B cell (primary cell): Measurements from ENCODE around the gene MYLK4. TPM values are rescaled to one million over a fixed set of nuclear protein-coding genes. Genes with fewer than 3 reads are reported as not detected.

Source experiments
- ATAC-seq: fragments of 200-7000 bp; cut with Tn5 transposase; one replicate; pipeline ENCODE4 v1.10.0; 2021; ENCODE audit warnings: low read depth, mild to moderate bottlenecking, moderate number of reproducible peaks, moderate library complexity
- CTCF ChIA-PET: fragments of 350-600 bp; sonication (Branson Sonifier 250); formaldehyde crosslinking; loops from one replicate; lab custom pipeline; 2021; ENCODE audit warnings: antibody characterized with exemption, inconsistent platforms; lab: Charles Lee
- POLR2A ChIA-PET: fragments of 350-600 bp; sonication (Branson Sonifier 250); formaldehyde crosslinking; loops from one replicate; lab custom pipeline; 2021; ENCODE audit warnings: antibody characterized with exemption; lab: Charles Lee
- DNase-seq: peaks from one replicate; pipeline ENCODE4 v3.0.0; 2013
- H2AFZ ChIP-seq: 2 replicates; pipeline ENCODE4 v1.6.1; 2012; ENCODE audit warnings: mild to moderate bottlenecking, low read depth, low read length; ENCODE audit not compliant: insufficient read depth, poor library complexity, severe bottlenecking
- H3K27ac ChIP-seq, 2 donors: 1 replicate in 1 of 2; 2 replicates in 1 of 2; pipeline ENCODE4 v1.5.1; 2012 to 2013; ENCODE audit warnings: low read length in 2 of 2, mild to moderate bottlenecking in 2 of 2, moderate library complexity in 1 of 2
- H3K27me3 ChIP-seq, 4 experiments: fragments of 200-600 bp in 1 of 4; sonication (generic) in 1 of 4; replicated peaks in 1 of 4; 1 replicate in 2 of 4; 2 replicates in 2 of 4; pipeline versions ENCODE4 v1.6.1 to v1.7.0; 2013 to 2016; ENCODE audit warnings: low read length in 3 of 4, mild to moderate bottlenecking in 2 of 4, mixed read lengths in 1 of 4, moderate library complexity in 1 of 4; ENCODE audit not compliant: insufficient read depth in 4 of 4, control insufficient read depth in 3 of 4; ENCODE audit errors: control extremely low read depth in 1 of 4
- H3K36me3 ChIP-seq, 2 experiments: replicated peaks in 1 of 2; 1 replicate in 1 of 2; 2 replicates in 1 of 2; pipeline versions ENCODE4 v1.6.1 to v1.7.1; 2013; ENCODE audit warnings: low read length in 1 of 2; ENCODE audit not compliant: insufficient read depth in 2 of 2, control insufficient read depth in 1 of 2; ENCODE audit errors: control extremely low read depth in 1 of 2, extremely low read depth in 1 of 2
- H3K4me1 ChIP-seq, 2 donors: fragments of 200-600 bp in 1 of 2; sonication (generic) in 1 of 2; 1 replicate in 1 of 2; 2 replicates in 1 of 2; pipeline versions ENCODE4 v1.5.1 to v1.6.1; 2013 to 2017; ENCODE audit warnings: low read length in 2 of 2; ENCODE audit not compliant: control insufficient read depth in 2 of 2, insufficient read depth in 2 of 2
- H3K4me2 ChIP-seq: replicated peaks from 2 replicates; pipeline ENCODE3; 2012; ENCODE audit warnings: mild to moderate bottlenecking, low read depth, low read length; ENCODE audit not compliant: poor library complexity, severe bottlenecking
- H3K4me3 ChIP-seq, 5 experiments: fragments of 200-600 bp in 1 of 5; sonication (generic) in 1 of 5; 1 replicate in 3 of 5; 2 replicates in 2 of 5; pipeline versions ENCODE4 v1.5.1 to v1.7.0; 2011 to 2016; ENCODE audit warnings: low read length in 4 of 5, mild to moderate bottlenecking in 4 of 5, low read depth in 2 of 5, control low read depth in 1 of 5, moderate library complexity in 1 of 5; ENCODE audit not compliant: insufficient read depth in 1 of 5; ENCODE audit errors: control extremely low read depth in 1 of 5, extremely low read depth in 1 of 5
- H3K79me2 ChIP-seq: fragments of 200-600 bp; sonication (generic); one replicate; pipeline ENCODE4 v1.6.0; 2016; ENCODE audit warnings: low read length; ENCODE audit not compliant: control insufficient read depth, insufficient read depth
- H3K9ac ChIP-seq: fragments of 200-600 bp; sonication (generic); 2 replicates; pipeline ENCODE4 v1.6.1; 2017; ENCODE audit warnings: mild to moderate bottlenecking, low read length, moderate library complexity
- H3K9me3 ChIP-seq, 3 donors: one replicate each; pipeline versions ENCODE4 v1.6.1 to v1.7.1; 2013; ENCODE audit warnings: low read length in 2 of 3; ENCODE audit not compliant: control insufficient read depth in 2 of 3, insufficient read depth in 1 of 3; ENCODE audit errors: control extremely low read depth in 1 of 3
- H4K20me1 ChIP-seq: 2 replicates; pipeline ENCODE4 v1.6.0; 2012; ENCODE audit warnings: mild to moderate bottlenecking, low read length; ENCODE audit not compliant: insufficient read depth, control insufficient read depth, poor library complexity, severe bottlenecking
- H3K27ac Mint-ChIP-seq: one replicate; pipeline ENCODE4 v1.8.0; 2021; ENCODE audit warnings: mixed read lengths
- H3K27me3 Mint-ChIP-seq: one replicate; pipeline ENCODE4 v1.8.0; 2021; ENCODE audit warnings: mixed read lengths
- H3K4me1 Mint-ChIP-seq: one replicate; pipeline ENCODE4 v1.8.0; 2021; ENCODE audit warnings: mixed read lengths
- H3K4me3 Mint-ChIP-seq: one replicate; pipeline ENCODE4 v1.8.0; 2021; ENCODE audit warnings: mixed read lengths
- H3K9me3 Mint-ChIP-seq: one replicate; pipeline ENCODE4 v1.8.0; 2022; ENCODE audit warnings: mixed read lengths; ENCODE audit not compliant: insufficient read depth
- EZH2 ChIP-seq: IDR thresholded peaks from 2 replicates; pipeline ENCODE4 v1.6.1; 2012; ENCODE audit warnings: borderline replicate concordance, low read depth, mild to moderate bottlenecking, moderate library complexity, low read length; ENCODE audit not compliant: insufficient read depth, poor library complexity, severe bottlenecking
- WGBS: methylation state at CpG from one replicate; pipeline ENCODE4 v1.1.5; 2013; ENCODE audit warnings: missing lambda C conversion rate; ENCODE audit not compliant: insufficient coverage; 5-methylcytosine and 5-hydroxymethylcytosine counted together
- intact Hi-C: fragments of 100-400 bp; cut with micrococcal nuclease; formaldehyde crosslinking; loops from one replicate; pipeline ENCODE4 v1.10.0; 2022
- polyA plus RNA-seq: library from polyadenylated mRNA; depleted of rRNA; stranded (reverse); fragments of >200 nt; gene quantifications from 2 replicates; pipeline ENCODE4 v1.2.3, GENCODE V29; 2012
- total RNA-seq, 2 donors: library from RNA; stranded (reverse); fragments of 120-200 nt in 1 of 2; gene quantifications; 1 replicate in 1 of 2; 2 replicates in 1 of 2; pipeline versions ENCODE4 v1.2.3 to v1.2.4, GENCODE V29; 2013 to 2022
- TF ChIP-seq, protein P1 (sequence below): fragments of 200-600 bp; IDR thresholded peaks from one replicate; pipeline ENCODE4 v1.8.0; 2022; ENCODE audit warnings: antibody characterized with exemption, mild to moderate bottlenecking

Gene MYLK4
- total and polyA plus RNA-seq, 2 donors (not counting 1 experiment from before 2014, with no cell fraction given), result 0.51 to 1.2 TPM

DNA sequence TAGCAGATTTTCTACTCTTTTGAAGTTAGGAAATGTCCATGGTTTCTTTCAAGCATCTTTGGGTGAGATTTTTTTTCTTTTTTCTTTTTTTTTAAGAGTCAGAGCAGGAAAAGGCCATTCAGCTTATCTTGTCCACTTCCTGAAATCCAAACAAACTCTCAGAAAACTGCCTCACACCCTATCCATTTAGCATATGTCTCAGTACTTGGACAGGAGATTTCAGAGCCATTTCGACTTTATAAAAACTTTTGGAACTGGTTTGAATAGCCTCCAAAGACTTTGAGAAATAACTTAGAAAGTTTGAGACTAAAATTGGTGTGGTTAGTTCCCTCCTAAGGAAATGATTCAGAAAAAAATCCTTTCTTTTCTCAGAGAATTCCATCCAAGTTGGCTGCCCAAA, 125.1 kb downstream of the MYLK4 start:
- no peaks in the 10 kb centered on the region for H3K36me3 ChIP-seq
- H3K27me3 ChIP-seq, result peaks cover 0 to under 1% (median 0%) of the 10 kb centered on the region in 4 experiments
- H3K27ac ChIP-seq, result no peak overlapping the region
- DNase-seq (no peak), ATAC-seq (no peak)
- Mint-ChIP-seq H3K4me3 (no peak overlapping the region), H3K9me3 (no peaks in the 10 kb centered on the region), H3K27ac (no peak overlapping the region), H3K27me3 (peaks cover 3% of the 10 kb centered on the region), H3K4me1 (no peaks in the 10 kb centered on the region)
- no peak overlapping the region for H3K4me3 ChIP-seq
- TF ChIP-seq EZH2, result no peak
- no peaks in the 10 kb centered on the region for H4K20me1 ChIP-seq
- intact Hi-C loops, result no loop called here
- no peak overlapping the region for H3K4me2 ChIP-seq
- no CpG with 5 or more reads among the region's 1 CpG for WGBS
- no peak overlapping the region for H2AFZ ChIP-seq
- ChIA-PET CTCF (interaction anchor here (2.3 kb wide), 1 partner anchor 9 kb away, joined by 17 read pairs; no protein-coding TSS in a partner anchor), POLR2A (no interaction called here)
- H3K79me2 ChIP-seq, result no peaks in the 10 kb centered on the region
- H3K9ac ChIP-seq, result no peak overlapping the region
- no peaks in the 10 kb centered on the region for H3K9me3 ChIP-seq
- H3K4me1 ChIP-seq, result no peaks in the 10 kb centered on the region

DNA sequence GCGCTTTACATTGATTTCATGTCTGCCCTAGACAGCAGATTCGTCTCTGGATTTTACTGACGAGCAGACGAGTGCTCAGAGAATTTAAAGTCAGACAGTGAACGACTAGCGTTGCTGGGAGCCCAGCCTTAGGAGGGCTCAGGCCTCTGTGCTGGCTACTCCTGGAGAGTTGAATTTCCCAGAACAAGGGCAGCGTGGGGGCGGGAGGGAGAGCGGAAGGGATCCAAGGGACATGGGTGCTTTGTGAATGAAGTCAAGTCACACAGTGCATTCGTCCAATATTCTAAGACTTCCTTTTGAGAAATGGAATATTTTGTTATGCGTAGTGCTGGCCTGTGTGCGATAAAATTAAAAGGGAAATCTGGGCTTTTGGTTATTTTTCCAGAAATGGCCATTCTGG, 126.5 kb downstream of the MYLK4 start:
- peaks cover 0 to 3% (median 0%) of the 10 kb centered on the region in 4 experiments for H3K27me3 ChIP-seq
- Mint-ChIP-seq H3K27me3 (peaks cover 9% of the 10 kb centered on the region), H3K4me1 (no peaks in the 10 kb centered on the region), H3K4me3 (no peak overlapping the region), H3K9me3 (no peaks in the 10 kb centered on the region), H3K27ac (no peak overlapping the region)
- no peaks in the 10 kb centered on the region for H3K36me3 ChIP-seq
- 95% methylated on average over 11 of the region's 12 CpGs for WGBS
- H3K79me2 ChIP-seq, result no peaks in the 10 kb centered on the region
- no peak overlapping the region for H3K4me3 ChIP-seq
- no peak overlapping the region for H3K9ac ChIP-seq
- H3K4me1 ChIP-seq, result no peaks in the 10 kb centered on the region
- no peak for DNase-seq
- intact Hi-C loops, result no loop called here
- TF ChIP-seq EZH2, result no peak
- TF ChIP-seq, protein P1, sequence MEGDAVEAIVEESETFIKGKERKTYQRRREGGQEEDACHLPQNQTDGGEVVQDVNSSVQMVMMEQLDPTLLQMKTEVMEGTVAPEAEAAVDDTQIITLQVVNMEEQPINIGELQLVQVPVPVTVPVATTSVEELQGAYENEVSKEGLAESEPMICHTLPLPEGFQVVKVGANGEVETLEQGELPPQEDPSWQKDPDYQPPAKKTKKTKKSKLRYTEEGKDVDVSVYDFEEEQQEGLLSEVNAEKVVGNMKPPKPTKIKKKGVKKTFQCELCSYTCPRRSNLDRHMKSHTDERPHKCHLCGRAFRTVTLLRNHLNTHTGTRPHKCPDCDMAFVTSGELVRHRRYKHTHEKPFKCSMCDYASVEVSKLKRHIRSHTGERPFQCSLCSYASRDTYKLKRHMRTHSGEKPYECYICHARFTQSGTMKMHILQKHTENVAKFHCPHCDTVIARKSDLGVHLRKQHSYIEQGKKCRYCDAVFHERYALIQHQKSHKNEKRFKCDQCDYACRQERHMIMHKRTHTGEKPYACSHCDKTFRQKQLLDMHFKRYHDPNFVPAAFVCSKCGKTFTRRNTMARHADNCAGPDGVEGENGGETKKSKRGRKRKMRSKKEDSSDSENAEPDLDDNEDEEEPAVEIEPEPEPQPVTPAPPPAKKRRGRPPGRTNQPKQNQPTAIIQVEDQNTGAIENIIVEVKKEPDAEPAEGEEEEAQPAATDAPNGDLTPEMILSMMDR, result no peak
- CTCF ChIA-PET, result interaction anchor here (2.3 kb wide), 1 partner anchor 10 kb away, joined by 17 read pairs; no protein-coding TSS in a partner anchor
- POLR2A ChIA-PET, result no interaction called here
- no peaks in the 10 kb centered on the region for H4K20me1 ChIP-seq
- no peak overlapping the region for H2AFZ ChIP-seq
- no peak overlapping the region for H3K4me2 ChIP-seq
- no peak for ATAC-seq
- no peak overlapping the region for H3K27ac ChIP-seq
- no peaks in the 10 kb centered on the region for H3K9me3 ChIP-seq
